ENCODE measurements around the gene HSD3B7. TPM values are rescaled to one million over a fixed set of nuclear protein-coding genes. Genes with fewer than 3 reads are reported as not detected.

The HSD3B7 gene
- total and polyA plus RNA-seq, 2 of the 8 experiments (the other 6 are each of a cell fraction or from before 2014, with no cell fraction given) = 2.9 to 6.6 TPM

DNA sequence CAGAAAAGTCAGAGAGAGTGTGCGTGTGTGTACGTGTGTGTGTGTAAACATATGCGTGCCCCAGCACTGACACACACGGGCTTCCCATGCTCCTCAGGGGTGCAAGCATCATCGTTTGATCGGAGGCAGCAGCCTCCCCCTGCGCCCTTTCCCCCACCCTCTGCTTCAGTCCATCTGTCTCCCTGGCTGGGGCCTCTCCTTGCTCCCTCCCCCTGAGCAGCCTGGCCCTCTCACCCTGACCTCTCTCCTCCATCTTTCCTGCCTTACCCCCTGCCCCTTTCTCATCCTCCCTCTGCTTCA is 21.0 kb downstream of the HSD3B7 start:
- H4K91ac ChIP-seq (replicated peaks; ENCODE audit: insufficient read length, low read length) = no peak overlapping the region
- TF ChIP-seq RAD21 (IDR thresholded peaks at IDR 0.05 in 1 of 2, conservative IDR thresholded peaks at IDR 0.05 in 1 of 2; ENCODE audit: low read depth in 2 of 2, low read length in 2 of 2) = no peak
- no peak for TF ChIP-seq CTBP2 (IDR thresholded peaks at IDR 0.05; ENCODE audit: borderline replicate concordance, insufficient read depth, insufficient read length, low read length)
- TF ChIP-seq SP4 (IDR thresholded peaks at IDR 0.05; ENCODE audit: low read length) = no peak
- TF ChIP-seq RNF2 (IDR thresholded peaks at IDR 0.05; ENCODE audit: borderline replicate concordance, low read depth, low read length, missing control alignments, poor library complexity, severe bottlenecking) = no peak
- no peak for TF ChIP-seq NANOG (IDR thresholded peaks at IDR 0.05; ENCODE audit: insufficient read depth, low read depth, low read length, poor library complexity, severe bottlenecking)
- TF ChIP-seq CREB1 (IDR thresholded peaks at IDR 0.05) = no peak
- TF ChIP-seq POLR2AphosphoS5 (IDR thresholded peaks at IDR 0.05; ENCODE audit: low read depth, low read length) = no peak
- no peak for TF ChIP-seq EGR1 (IDR thresholded peaks at IDR 0.05; ENCODE audit: borderline replicate concordance, low read depth, low read length)
- TF ChIP-seq YY1 (IDR thresholded peaks at IDR 0.05; ENCODE audit: low read depth, low read length) = no peak
- TF ChIP-seq, protein P1, sequence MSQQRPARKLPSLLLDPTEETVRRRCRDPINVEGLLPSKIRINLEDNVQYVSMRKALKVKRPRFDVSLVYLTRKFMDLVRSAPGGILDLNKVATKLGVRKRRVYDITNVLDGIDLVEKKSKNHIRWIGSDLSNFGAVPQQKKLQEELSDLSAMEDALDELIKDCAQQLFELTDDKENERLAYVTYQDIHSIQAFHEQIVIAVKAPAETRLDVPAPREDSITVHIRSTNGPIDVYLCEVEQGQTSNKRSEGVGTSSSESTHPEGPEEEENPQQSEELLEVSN (IDR thresholded peaks at IDR 0.05) = no peak
- TF ChIP-seq EZH2 (IDR thresholded peaks at IDR 0.05; ENCODE audit: low read depth, low read length, severe bottlenecking) = no peak
- TF ChIP-seq TAF7 (optimal IDR thresholded peaks at IDR 0.05; ENCODE audit: borderline replicate concordance, low read depth, low read length) = no peak
- no peak overlapping the region for H3K9ac ChIP-seq (replicated peaks in 1 of 4; ENCODE audit: extremely low read depth in 1 of 4, low read depth in 3 of 4, low read length in 3 of 4)
- no peaks in the 10 kb centered on the region for H3K9me3 ChIP-seq (ENCODE audit: insufficient read depth in 2 of 2, low read depth in 1 of 2, low read length in 1 of 2)
- H4K5ac ChIP-seq (ENCODE audit: insufficient read length, low read depth, low read length) = no peak overlapping the region
- H3K4me2 ChIP-seq (ENCODE audit: insufficient read depth in 1 of 2, low read depth in 2 of 2, low read length in 2 of 2) = no peak overlapping the region
- no peak overlapping the region for H3K14ac ChIP-seq (ENCODE audit: insufficient read length)
- no peak overlapping the region for H3K18ac ChIP-seq (ENCODE audit: extremely low read depth, low read length)
- H4K20me1 ChIP-seq (replicated peaks in 1 of 2; ENCODE audit: control insufficient read depth in 1 of 2, insufficient read depth in 2 of 2, low read length in 2 of 2) = peaks cover 0 to 4% of the 10 kb centered on the region in 2 experiments
- peaks cover 1% of the 10 kb centered on the region; the same call in 1 of the 2 replicates for H3K23me2 ChIP-seq (ENCODE audit: low read depth, low read length)
- no peak overlapping the region for H2AFZ ChIP-seq (ENCODE audit: low read length)
- no peak overlapping the region for H2BK5ac ChIP-seq (ENCODE audit: low read depth, low read length)
- no peak overlapping the region for H2BK120ac ChIP-seq (replicated peaks; ENCODE audit: low read depth, low read length)
- H3K56ac ChIP-seq (replicated peaks; ENCODE audit: insufficient read length, low read depth, low read length) = no peak overlapping the region
- no peak for DNase-seq (ENCODE audit: low read depth in 1 of 2, low spot score in 2 of 2)
- H2BK15ac ChIP-seq (ENCODE audit: low read length) = no peak overlapping the region
- H2AK5ac ChIP-seq (ENCODE audit: low read depth, low read length) = no peak overlapping the region
- H2BK20ac ChIP-seq (ENCODE audit: low read length) = no peak overlapping the region
- no peaks in the 10 kb centered on the region for H3K27me3 ChIP-seq (replicated peaks in 1 of 4; ENCODE audit: control insufficient read depth in 3 of 4, extremely low read depth in 1 of 4, insufficient read depth in 3 of 4, low read length in 3 of 4)
- no peak overlapping the region for H3K4me3 ChIP-seq (ENCODE audit: extremely low read depth in 1 of 4, insufficient read depth in 2 of 4, low read depth in 3 of 4, low read length in 4 of 4)
- WGBS, 2 experiments (ENCODE audit: extremely low coverage in 1 of 2, insufficient coverage in 1 of 2, insufficient read length in 1 of 2, insufficient replicate concordance in 2 of 2, low coverage in 1 of 2, low lambda C conversion rate in 2 of 2, missing lambda C conversion rate in 1 of 2) = 74% methylated on average over 7 of the region's 7 CpGs; no CpG with 5 or more reads in 1 of the 2 experiments
- ChIA-PET CTCF (ENCODE audit: partially characterized antibody) (interaction anchor here (1.2 to 2.1 kb wide), 3 partner anchors 21 to 445 kb away, joined by 4 to 10 read pairs (median 4); partner anchors contain the start of gene HSD3B7), POLR2A (ENCODE audit: partially characterized antibody) (no interaction called here)
- H3K79me1 ChIP-seq (ENCODE audit: low read depth, low read length) = 0 out of 2 replicates have a peak, but pooled peaks cover 10% of the 10 kb centered on the region
- FAIRE-seq = no peak
- H3K27ac ChIP-seq (ENCODE audit: low read depth, low read length) = no peak overlapping the region
- H4K8ac ChIP-seq (ENCODE audit: extremely low read depth, insufficient read depth, low read length) = 0 out of 2 replicates have a peak overlapping the region, but pooled peaks have one; percentile 11
- H3K4me1 ChIP-seq (replicated peaks in 1 of 4; ENCODE audit: control insufficient read depth in 3 of 4, insufficient read depth in 4 of 4, low read length in 3 of 4) = peaks cover 4 to 18% (median 6%) of the 10 kb centered on the region in 4 experiments
- no peak overlapping the region for H3K4ac ChIP-seq (replicated peaks; ENCODE audit: insufficient read length, low read depth, low read length)
- no peak overlapping the region for H3K23ac ChIP-seq (ENCODE audit: insufficient read length)
- H3K36me3 ChIP-seq (ENCODE audit: control insufficient read depth in 2 of 4, insufficient read depth in 4 of 4, low read length in 3 of 4) = no peaks in the 10 kb centered on the region
- H3K79me2 ChIP-seq (ENCODE audit: control insufficient read depth in 1 of 2, insufficient read depth in 2 of 2, low read length in 2 of 2) = peaks cover 0 to 4% of the 10 kb centered on the region in 2 experiments; a peak in 1 of 4 replicates
- no peak overlapping the region for H2BK12ac ChIP-seq (ENCODE audit: low read depth, low read length)

Measured in H1 (cell line).